DND-41 (cell line): ENCODE results near the gene GALNT12.

Experiments
- EZH2 ChIP-seq: IDR thresholded peaks from 3 replicates; pipeline ENCODE4 v1.6.1; 2012; ENCODE audit warnings: borderline replicate concordance, low read depth, mild to moderate bottlenecking, moderate library complexity, low read length, inconsistent platforms; ENCODE audit not compliant: severe bottlenecking
- TF ChIP-seq, protein P1 (sequence below): IDR thresholded peaks from 2 replicates; pipeline ENCODE4 v1.5.1; 2012; ENCODE audit warnings: borderline replicate concordance, low read length, moderate library complexity, mild to moderate bottlenecking; ENCODE audit not compliant: poor library complexity, severe bottlenecking; ENCODE audit errors: extremely low read depth

DNA sequence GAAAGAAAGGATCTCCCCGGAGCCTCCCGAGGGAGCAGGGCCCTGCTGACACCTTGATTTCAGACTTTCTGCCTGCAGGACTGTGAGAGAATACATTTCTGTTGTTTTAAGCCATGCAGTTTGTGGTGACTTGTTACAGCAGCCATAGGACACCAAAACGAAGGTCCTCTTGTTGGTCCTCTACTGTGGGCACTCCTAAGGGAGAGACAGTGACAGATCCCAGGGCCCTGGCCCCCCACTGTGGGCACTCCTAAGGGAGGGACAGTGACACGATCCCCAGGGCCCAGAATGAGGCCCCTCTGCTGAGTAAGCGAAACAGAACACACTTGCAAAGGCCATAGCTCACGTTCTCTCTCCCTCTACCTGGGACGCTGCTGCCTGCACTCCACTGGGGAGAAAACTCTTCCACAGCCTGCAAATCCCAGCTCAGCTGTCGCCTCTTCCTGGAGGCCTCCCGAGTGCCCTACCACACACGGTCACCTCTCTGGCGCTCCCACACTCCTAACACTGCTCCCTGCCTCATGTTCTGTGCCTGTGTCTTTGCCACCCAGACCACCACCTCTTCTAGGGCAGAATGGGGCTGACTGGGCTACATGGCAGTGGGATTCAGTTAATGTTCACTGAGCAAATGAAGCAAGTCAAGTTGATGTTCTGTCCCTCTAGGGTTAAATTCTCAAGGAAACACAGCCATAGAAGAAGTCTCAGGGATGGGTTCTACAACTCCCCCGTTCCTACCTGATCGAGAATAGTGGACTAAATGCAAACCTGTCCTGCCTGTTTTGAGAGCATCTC is 34.9 kb upstream of the GALNT12 start:
- TF ChIP-seq, protein P1, sequence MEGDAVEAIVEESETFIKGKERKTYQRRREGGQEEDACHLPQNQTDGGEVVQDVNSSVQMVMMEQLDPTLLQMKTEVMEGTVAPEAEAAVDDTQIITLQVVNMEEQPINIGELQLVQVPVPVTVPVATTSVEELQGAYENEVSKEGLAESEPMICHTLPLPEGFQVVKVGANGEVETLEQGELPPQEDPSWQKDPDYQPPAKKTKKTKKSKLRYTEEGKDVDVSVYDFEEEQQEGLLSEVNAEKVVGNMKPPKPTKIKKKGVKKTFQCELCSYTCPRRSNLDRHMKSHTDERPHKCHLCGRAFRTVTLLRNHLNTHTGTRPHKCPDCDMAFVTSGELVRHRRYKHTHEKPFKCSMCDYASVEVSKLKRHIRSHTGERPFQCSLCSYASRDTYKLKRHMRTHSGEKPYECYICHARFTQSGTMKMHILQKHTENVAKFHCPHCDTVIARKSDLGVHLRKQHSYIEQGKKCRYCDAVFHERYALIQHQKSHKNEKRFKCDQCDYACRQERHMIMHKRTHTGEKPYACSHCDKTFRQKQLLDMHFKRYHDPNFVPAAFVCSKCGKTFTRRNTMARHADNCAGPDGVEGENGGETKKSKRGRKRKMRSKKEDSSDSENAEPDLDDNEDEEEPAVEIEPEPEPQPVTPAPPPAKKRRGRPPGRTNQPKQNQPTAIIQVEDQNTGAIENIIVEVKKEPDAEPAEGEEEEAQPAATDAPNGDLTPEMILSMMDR, result no peak
- TF ChIP-seq EZH2, result no peak
